NCI-H1417 (cell line): ENCODE data around the gene ERICH6.

ENCODE experiments used
- DNase-seq, 3 experiments: peaks; one replicate each; lab custom pipeline; 2025; lab: John Stamatoyannopoulos, UW

ERICH6 gene

GRCh38 chr3:150612494-150612893 lies 91.2 kb downstream of the ERICH6 start:
- DNase-seq: no peak

- DNase-seq: no peak
These were observed 92.1 kb downstream of the ERICH6 start for GRCh38 chr3:150611666-150612065.

GRCh38 chr3:150610785-150611184 lies 92.9 kb downstream of the ERICH6 start:
- peak in 1 of 3 experiments; percentile 32 for DNase-seq

- DNase-seq: no peak
These were observed 93.7 kb downstream of the ERICH6 start for GRCh38 chr3:150609988-150610387.
